GM12878 (cell line): ENCODE measurements around the gene COX11. TPM values are rescaled to one million over a fixed set of nuclear protein-coding genes. Genes with fewer than 3 reads are reported as not detected.

ENCODE experiments used
- ATAC-seq: fragments of 200-7000 bp; cut with Tn5 transposase; 3 replicates; pipeline ENCODE4 v1.9.1; 2020; ENCODE audit warnings: mild to moderate bottlenecking, moderate library complexity
- BruUV-seq: library from RNA; stranded (reverse); fragments of 400-500 nt; replicated peaks from 2 replicates; lab custom pipeline; 2021; lab: Mats Ljungman, UMichigan
- CTCF ChIA-PET: fragments of 300-600 bp; sonication (Branson Sonifier 250); formaldehyde crosslinking; extraction: SDS; loops from one replicate; lab custom pipeline; 2021; ENCODE audit warnings: inconsistent platforms; lab: Yijun Ruan, JAX
- POLR2A ChIA-PET: fragments of 350-600 bp; formaldehyde crosslinking; extraction: SDS; loops from one replicate; lab custom pipeline; 2021; ENCODE audit warnings: inconsistent platforms; lab: Charles Lee
- RAD21 ChIA-PET: fragments of 300-600 bp; sonication (Branson Sonifier 250); formaldehyde crosslinking; loops from one replicate; lab custom pipeline; 2023; ENCODE audit warnings: antibody characterized with exemption; ENCODE audit not compliant: unreplicated experiment; lab: Charles Lee
- SMC1A ChIA-PET: fragments of 300-600 bp; sonication (Branson Sonifier 250); formaldehyde crosslinking; loops from one replicate; lab custom pipeline; 2023; ENCODE audit not compliant: unreplicated experiment, uncharacterized antibody; lab: Charles Lee
- DNase-seq: peaks from one replicate; pipeline ENCODE4 v3.0.0-alpha.2; 2011; ENCODE audit warnings: low read depth, low spot score
- FAIRE-seq: peaks from 3 replicates; lab custom pipeline; 2011; peaks lifted over from hg19 to GRCh38; lab: Jason Lieb, UNC
- H2AFZ ChIP-seq: 2 replicates; pipeline ENCODE4 v1.6.0; 2011; ENCODE audit warnings: low read depth, low read length, control low read depth; ENCODE audit not compliant: control insufficient read depth
- H3K27ac ChIP-seq: 2 replicates; pipeline ENCODE4 v1.5.1; 2011; ENCODE audit warnings: control low read depth; ENCODE audit not compliant: control insufficient read depth, insufficient read depth
- H3K27me3 ChIP-seq, 2 experiments: replicated peaks in 1 of 2; 2 replicates each; pipeline versions ENCODE4 v1.6.0 to v1.6.1; 2011; ENCODE audit warnings: low read length in 1 of 2; ENCODE audit not compliant: control insufficient read depth in 2 of 2, insufficient read depth in 2 of 2
- H3K36me3 ChIP-seq, 2 experiments: 2 replicates each; pipeline ENCODE4 v1.5.1; 2011; ENCODE audit warnings: low read length in 1 of 2; ENCODE audit not compliant: control insufficient read depth in 2 of 2, insufficient read depth in 2 of 2
- H3K4me1 ChIP-seq: 2 replicates; pipeline ENCODE4 v1.6.1; 2011; ENCODE audit warnings: mild to moderate bottlenecking, low read length, moderate library complexity, mixed read lengths; ENCODE audit not compliant: control insufficient read depth, insufficient read depth
- H3K4me2 ChIP-seq: 2 replicates; pipeline ENCODE4 v1.6.0; 2011; ENCODE audit warnings: control low read depth; ENCODE audit not compliant: control insufficient read depth, insufficient read depth
- H3K4me3 ChIP-seq: fragments of 200-600 bp; sonication (generic); 2 replicates; pipeline ENCODE4 v1.5.1; 2016
- H3K79me2 ChIP-seq: 2 replicates; pipeline ENCODE4 v1.6.0; 2011; ENCODE audit warnings: low read length; ENCODE audit not compliant: control insufficient read depth, insufficient read depth
- H3K9ac ChIP-seq: 2 replicates; pipeline ENCODE4 v1.8.0; 2011; ENCODE audit warnings: low read length, control low read depth, mixed read lengths; ENCODE audit not compliant: control insufficient read depth, insufficient read depth
- H3K9me3 ChIP-seq: replicated peaks from 3 replicates; pipeline ENCODE4 v1.5.1; 2011; ENCODE audit warnings: mild to moderate bottlenecking, low read length; ENCODE audit not compliant: control insufficient read depth, insufficient read depth
- H4K20me1 ChIP-seq: 2 replicates; pipeline ENCODE4 v1.6.0; 2011; ENCODE audit not compliant: control insufficient read depth, insufficient read depth
- BCLAF1 ChIP-seq: fragments of 450-650 bp; IDR thresholded peaks from 2 replicates; pipeline ENCODE4 v1.6.1; 2017; ENCODE audit warnings: antibody characterized with exemption, mild to moderate bottlenecking, moderate library complexity
- DPF2 ChIP-seq: fragments of 450-650 bp; IDR thresholded peaks from 2 replicates; pipeline ENCODE4 v1.6.1; 2017; ENCODE audit warnings: mild to moderate bottlenecking
- EP300 ChIP-seq, 2 experiments: fragments of 150-350 bp in 1 of 2; IDR thresholded peaks; 2 replicates each; pipeline ENCODE4 v1.6.1; 2011 to 2012; ENCODE audit warnings: low read depth in 2 of 2, low read length in 2 of 2, borderline replicate concordance in 1 of 2, improper control_type of control experiment in 1 of 2, inconsistent platforms in 1 of 2; ENCODE audit not compliant: control insufficient read depth in 1 of 2
- IKZF1 ChIP-seq: fragments of 450-650 bp; conservative IDR thresholded peaks from 2 replicates; pipeline ENCODE4 v1.6.1; 2017; ENCODE audit warnings: antibody characterized with exemption, mild to moderate bottlenecking
- IRF3 ChIP-seq: fragments of 450-650 bp; IDR thresholded peaks from 2 replicates; pipeline ENCODE4 v1.6.1; 2014; ENCODE audit warnings: mild to moderate bottlenecking
- MEF2A ChIP-seq: IDR thresholded peaks from 2 replicates; pipeline ENCODE4 v1.6.1; 2011; ENCODE audit warnings: low read depth, mild to moderate bottlenecking, low read length, moderate library complexity; ENCODE audit not compliant: insufficient read depth
- MTA3 ChIP-seq: IDR thresholded peaks from 2 replicates; pipeline ENCODE4 v1.6.1; 2012; ENCODE audit warnings: low read length, inconsistent platforms, borderline replicate concordance
- NRF1 ChIP-seq: conservative IDR thresholded peaks from 2 replicates; pipeline ENCODE4 v1.6.1; 2011; ENCODE audit warnings: mild to moderate bottlenecking, low read depth, low read length, improper control_type of control experiment
- SRF ChIP-seq, 2 experiments: IDR thresholded peaks; 2 replicates each; pipeline ENCODE4 v1.6.1; 2011; ENCODE audit warnings: low read depth in 2 of 2, low read length in 2 of 2, mild to moderate bottlenecking in 1 of 2, moderate library complexity in 1 of 2
- WGBS: methylation state at CpG from one replicate; pipeline ENCODE4 v1.1.6; 2016; ENCODE audit warnings: low lambda C conversion rate; ENCODE audit not compliant: insufficient replicate concordance, insufficient coverage; ENCODE audit errors: missing lambda C conversion rate; 5-methylcytosine and 5-hydroxymethylcytosine counted together
- in situ Hi-C: fragments of 300-500 bp; cut with MboI; formaldehyde crosslinking; loops from 9 replicates; pipeline ENCODE4 v1.14.3; 2018; ENCODE audit warnings: mixed read lengths
- intact Hi-C: fragments of 100-400 bp; cut with micrococcal nuclease; formaldehyde crosslinking; loops from one replicate; pipeline ENCODE4 v1.14.2; 2022; ENCODE audit not compliant: unreplicated experiment
- polyA plus RNA-seq, 11 experiments: library from polyadenylated mRNA; depleted of rRNA in 4 of 11; unstranded in 6 of 11; stranded (reverse) in 5 of 11; fragments of >200 nt; fragmentation: Nextera tagmentation in 4 of 11; fragmentation: Illumina TruSeq in 1 of 11; extraction: Ambion mirVana in 4 of 11; extraction: Trizol in 1 of 11; gene quantifications; 1 replicate in 1 of 11; 2 replicates in 10 of 11; pipeline versions ENCODE4 v1.2.1 to v1.2.3, GENCODE V29; 2011 to 2016; ENCODE audit warnings: inconsistent platforms in 2 of 11, missing spikeins in 2 of 11, low read depth in 1 of 11
- total RNA-seq, 4 experiments: library from RNA; depleted of rRNA in 3 of 4; stranded (reverse); fragments of >200 nt in 3 of 4; fragmentation: Illumina TruSeq in 1 of 4; extraction: Trizol in 1 of 4; gene quantifications; 2 replicates each; pipeline versions ENCODE4 v1.2.1 to v1.2.3, GENCODE V29; 2013 to 2021
- TF ChIP-seq, protein P1 (sequence below): fragments of 450-650 bp; IDR thresholded peaks from 2 replicates; pipeline ENCODE4 v1.6.1; 2017; ENCODE audit warnings: borderline replicate concordance

The COX11 gene
- total and polyA plus RNA-seq, 10 of the 15 experiments (the other 5 are each of a cell fraction or from before 2014, with no cell fraction given) = 13.8 to 69.4 (median 50.8) TPM

DNA sequence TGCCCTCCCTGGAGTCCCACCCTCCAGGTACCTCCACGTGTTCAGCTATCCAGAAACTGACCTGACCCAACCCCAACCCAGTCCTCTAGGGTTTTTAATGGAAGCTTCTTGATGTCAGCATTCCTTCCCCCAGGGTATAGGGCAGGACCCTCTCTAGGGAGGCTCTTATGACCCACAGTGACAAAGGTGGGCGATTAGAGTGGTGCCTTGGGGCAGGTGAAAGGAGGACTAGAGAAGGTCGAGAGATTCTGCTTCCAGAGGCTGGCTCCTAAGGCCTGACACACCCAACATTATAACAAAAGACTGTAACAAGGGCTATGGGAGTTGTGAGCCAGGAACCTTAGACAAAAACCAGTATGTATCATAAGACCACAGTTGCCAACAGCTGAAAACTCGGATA lies 17.2 kb downstream of the COX11 start:
- POLR2A ChIA-PET = no interaction called here
- Histone ChIP-seq H3K27ac (no peak overlapping the region), H3K9me3 (no peaks in the 10 kb centered on the region), H3K9ac (no peak overlapping the region), H3K79me2 (no peaks in the 10 kb centered on the region), H4K20me1 (no peaks in the 10 kb centered on the region), H2AFZ (no peak overlapping the region), H3K27me3 (no peaks in the 10 kb centered on the region), H3K4me2 (no peak overlapping the region), H3K4me3 (no peak overlapping the region), H3K4me1 (no peaks in the 10 kb centered on the region; the same call in 1 of the 2 replicates), H3K36me3 (no peaks in the 10 kb centered on the region; a peak in 1 of 4 replicates)
- SMC1A ChIA-PET = no interaction called here
- ATAC-seq (no peak), FAIRE-seq (no peak), DNase-seq (no peak)
- RAD21 ChIA-PET = no interaction called here
- intact Hi-C loops (no loop called here), in situ Hi-C loops (no loop called here)
- WGBS = 55% methylated on average over 4 of the region's 4 CpGs
- TF ChIP-seq DPF2 (no peak), BCLAF1 (no peak), IRF3 (no peak), MEF2A (no peak), EP300 (IDR thresholded peaks at IDR 0.05; ENCODE audit: borderline replicate concordance in 1 of 2, control insufficient read depth in 1 of 2, low read depth in 2 of 2, low read length in 2 of 2) (no peak), NRF1 (no peak), SRF (IDR thresholded peaks at IDR 0.05; ENCODE audit: low read depth in 2 of 2, low read length in 2 of 2) (no peak), IKZF1 (no peak), MTA3 (no peak)
- TF ChIP-seq, protein P1, sequence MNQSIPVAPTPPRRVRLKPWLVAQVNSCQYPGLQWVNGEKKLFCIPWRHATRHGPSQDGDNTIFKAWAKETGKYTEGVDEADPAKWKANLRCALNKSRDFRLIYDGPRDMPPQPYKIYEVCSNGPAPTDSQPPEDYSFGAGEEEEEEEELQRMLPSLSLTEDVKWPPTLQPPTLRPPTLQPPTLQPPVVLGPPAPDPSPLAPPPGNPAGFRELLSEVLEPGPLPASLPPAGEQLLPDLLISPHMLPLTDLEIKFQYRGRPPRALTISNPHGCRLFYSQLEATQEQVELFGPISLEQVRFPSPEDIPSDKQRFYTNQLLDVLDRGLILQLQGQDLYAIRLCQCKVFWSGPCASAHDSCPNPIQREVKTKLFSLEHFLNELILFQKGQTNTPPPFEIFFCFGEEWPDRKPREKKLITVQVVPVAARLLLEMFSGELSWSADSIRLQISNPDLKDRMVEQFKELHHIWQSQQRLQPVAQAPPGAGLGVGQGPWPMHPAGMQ = no peak
- CTCF ChIA-PET = no interaction called here
- no TSS peak for BruUV-seq
